ENCODE results near the gene NKX3-2.

NKX3-2 gene

GRCh38 chr4:13542577-13543031 is 1.7 kb downstream of the NKX3-2 start:
- no peak overlapping the region for H3K27ac ChIP-seq (ENCODE audit: extremely low read depth, low read depth, low read length)
- TF ChIP-seq ZNF23 (tag by site-specific recombination; IDR thresholded peaks at IDR 0.05; ENCODE audit: borderline replicate concordance) (no peak), ZFP41 (tag by site-specific recombination; IDR thresholded peaks at IDR 0.05; ENCODE audit: borderline replicate concordance) (no peak), ZNF404 (tag by site-specific recombination; IDR thresholded peaks at IDR 0.05) (no peak), KLF8 (tag by site-specific recombination; IDR thresholded peaks at IDR 0.05) (no peak), ZNF398 (tag by site-specific recombination; IDR thresholded peaks at IDR 0.05) (no peak), ZNF791 (tag by site-specific recombination; IDR thresholded peaks at IDR 0.05) (no peak), ZNF174 (tag by site-specific recombination; IDR thresholded peaks at IDR 0.05) (no peak), ZNF292 (tag by site-specific recombination; IDR thresholded peaks at IDR 0.05; ENCODE audit: borderline replicate concordance, low read depth) (no peak), KLF1 (tag by site-specific recombination; IDR thresholded peaks at IDR 0.05) (no peak), ZBTB21 (tag by site-specific recombination; IDR thresholded peaks at IDR 0.05) (no peak), ZNF2 (tag by site-specific recombination; IDR thresholded peaks at IDR 0.05) (no peak), ZNF248 (tag by site-specific recombination; IDR thresholded peaks at IDR 0.05) (no peak), ZIC2 (tag by site-specific recombination; IDR thresholded peaks at IDR 0.05) (no peak), ZNF596 (tag by site-specific recombination; IDR thresholded peaks at IDR 0.05) (no peak), ZNF311 (tag by site-specific recombination; IDR thresholded peaks at IDR 0.05; ENCODE audit: borderline replicate concordance) (no peak), ZNF704 (tag by site-specific recombination; IDR thresholded peaks at IDR 0.05) (no peak), BCL6B (tag by site-specific recombination; IDR thresholded peaks at IDR 0.05) (no peak), ZNF639 (tag by site-specific recombination; IDR thresholded peaks at IDR 0.05) (no peak)
- POLR2A ChIA-PET: no interaction called here
- H3K4me1 ChIP-seq (ENCODE audit: control insufficient read depth, insufficient read depth, low read length): no peaks in the 10 kb centered on the region
- H3K4me3 ChIP-seq (ENCODE audit: low read depth, low read length): no peak overlapping the region
- peaks cover 0 to 7% of the 10 kb centered on the region in 2 experiments; a peak in 1 of 3 replicates for H3K36me3 ChIP-seq (ENCODE audit: control insufficient read depth in 2 of 2, insufficient read depth in 1 of 2, low read length in 2 of 2)
- no peaks in the 10 kb centered on the region for H3K9me3 ChIP-seq (ENCODE audit: control insufficient read depth, insufficient read depth, low read depth, low read length)
- CTCF ChIA-PET: no interaction called here

GRCh38 chr4:13541720-13542576 is 2.4 kb downstream of the NKX3-2 start:
- Histone ChIP-seq H3K4me3 (ENCODE audit: low read depth, low read length) (no peak overlapping the region), H3K27ac (ENCODE audit: extremely low read depth, low read depth, low read length) (no peak overlapping the region)
- CTCF ChIA-PET: no interaction called here

More at GRCh38 chr4:13541720-13542576, 2.4 kb downstream of the NKX3-2 start:
- peaks cover 0 to 7% of the 10 kb centered on the region in 2 experiments; a peak in 1 of 3 replicates for H3K36me3 ChIP-seq (ENCODE audit: control insufficient read depth in 2 of 2, insufficient read depth in 1 of 2, low read length in 2 of 2)
- POLR2A ChIA-PET: no interaction called here
- H3K9me3 ChIP-seq (ENCODE audit: control insufficient read depth, insufficient read depth, low read depth, low read length): no peaks in the 10 kb centered on the region
- TF ChIP-seq ZBTB44 (tag by site-specific recombination; IDR thresholded peaks at IDR 0.05) (no peak), ZNF354C (tag by site-specific recombination; IDR thresholded peaks at IDR 0.05; ENCODE audit: borderline replicate concordance, low read depth) (no peak), ZSCAN16 (tag by site-specific recombination; IDR thresholded peaks at IDR 0.05) (no peak)
- H3K4me1 ChIP-seq (ENCODE audit: control insufficient read depth, insufficient read depth, low read length): no peaks in the 10 kb centered on the region
